ENCODE measurements around the gene MSI2.

MSI2 gene

GRCh38 chr17:57567251-57567650 lies 310.9 kb downstream of the MSI2 start:
- FAIRE-seq = no peak

GRCh38 chr17:57568340-57568739 lies 312.0 kb downstream of the MSI2 start:
- FAIRE-seq = no peak

GRCh38 chr17:57569021-57569420 lies 312.7 kb downstream of the MSI2 start:
- no peak for FAIRE-seq

GRCh38 chr17:57569853-57570252 lies 313.5 kb downstream of the MSI2 start:
- FAIRE-seq = no peak

GRCh38 chr17:57570724-57571344 lies 314.5 kb downstream of the MSI2 start:
- FAIRE-seq = no peak

- no peak for FAIRE-seq
Measured at GRCh38 chr17:57572062-57572461, 315.7 kb downstream of the MSI2 start.

- no peak for FAIRE-seq
Measured at GRCh38 chr17:57572600-57572999, 316.3 kb downstream of the MSI2 start.

- FAIRE-seq = no peak
Measured at GRCh38 chr17:57574040-57574513, 317.8 kb downstream of the MSI2 start.

GRCh38 chr17:57576744-57577143 lies 320.4 kb downstream of the MSI2 start:
- no peak for FAIRE-seq

GRCh38 chr17:57577751-57578607 lies 321.7 kb downstream of the MSI2 start:
- FAIRE-seq = no peak

- FAIRE-seq = no peak
Measured at GRCh38 chr17:57578608-57579225, 322.4 kb downstream of the MSI2 start.

- FAIRE-seq = no peak
Measured at GRCh38 chr17:57579245-57579644, 322.9 kb downstream of the MSI2 start.

- FAIRE-seq = no peak
Measured at GRCh38 chr17:57580055-57580739, 323.9 kb downstream of the MSI2 start.

GRCh38 chr17:57582881-57583756 lies 326.8 kb downstream of the MSI2 start:
- no peak for FAIRE-seq

- no peak for FAIRE-seq
Measured at GRCh38 chr17:57584050-57584551, 327.8 kb downstream of the MSI2 start.

GRCh38 chr17:57585341-57586195 lies 329.2 kb downstream of the MSI2 start:
- FAIRE-seq = no peak

GRCh38 chr17:57586196-57586740 lies 329.9 kb downstream of the MSI2 start:
- FAIRE-seq = no peak

- no peak for FAIRE-seq
Measured at GRCh38 chr17:57586742-57587141, 330.4 kb downstream of the MSI2 start.

- no peak for FAIRE-seq
Measured at GRCh38 chr17:57587193-57587969, 331.1 kb downstream of the MSI2 start.

GRCh38 chr17:57588086-57588485 lies 331.8 kb downstream of the MSI2 start:
- FAIRE-seq = no peak
